Endometrial microvascular endothelial cells (primary cell): ENCODE measurements around the gene PSMA7. TPM values are rescaled to one million over a fixed set of nuclear protein-coding genes. Genes with fewer than 3 reads are reported as not detected.

Experiments
- in situ Hi-C: cut with HindIII; loops from 2 replicates; pipeline ENCODE4 v1.10.0; 2017; ENCODE audit warnings: low sequenced_read_pairs, low pct_unique_long_range_greater_than_20kb; ENCODE audit errors: inconsistent ontology term
- total RNA-seq: library from RNA; depleted of rRNA; stranded (reverse); fragments of >200 nt; gene quantifications from one replicate; pipeline ENCODE4 v1.2.3, GENCODE V29; 2015; ENCODE audit errors: inconsistent ontology term

PSMA7 gene
- total RNA-seq, 1 donor from 2014 or later: 414 TPM

- in situ Hi-C loops: no loop called here
These were observed 1.6 kb downstream of the PSMA7 start for GRCh38 chr20:62141397-62142251.

DNA sequence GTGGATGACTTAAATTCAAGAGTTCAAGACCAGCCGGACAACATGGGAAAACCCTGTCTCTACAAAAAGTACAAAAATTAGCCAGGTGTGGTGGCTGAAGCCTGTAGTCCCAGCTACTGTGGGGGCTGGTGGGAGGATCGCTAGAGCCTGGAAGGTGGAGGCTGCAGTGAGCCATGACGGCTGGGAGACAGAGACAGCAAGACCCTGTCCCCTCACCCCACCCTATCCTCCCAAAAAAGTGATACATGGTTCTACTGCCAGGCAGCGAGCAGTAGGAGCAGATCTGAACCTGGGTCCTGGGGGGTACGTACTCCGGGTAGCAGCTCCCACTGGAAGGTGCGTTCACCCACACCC, 2.2 kb downstream of the PSMA7 start:
- in situ Hi-C loops: no loop called here

GRCh38 chr20:62139636-62140035, 3.6 kb downstream of the PSMA7 start:
- in situ Hi-C loops: no loop called here

- in situ Hi-C loops: no loop called here
These were observed 4.3 kb downstream of the PSMA7 start for GRCh38 chr20:62138912-62139311.

GRCh38 chr20:62138204-62138543, 5.0 kb downstream of the PSMA7 start:
- in situ Hi-C loops: no loop called here

- in situ Hi-C loops: no loop called here
These were observed 5.6 kb downstream of the PSMA7 start for GRCh38 chr20:62137478-62138203.

GRCh38 chr20:62137092-62137384, 6.2 kb downstream of the PSMA7 start:
- in situ Hi-C loops: no loop called here

GRCh38 chr20:62136283-62137091, 6.7 kb downstream of the PSMA7 start:
- in situ Hi-C loops: no loop called here

DNA sequence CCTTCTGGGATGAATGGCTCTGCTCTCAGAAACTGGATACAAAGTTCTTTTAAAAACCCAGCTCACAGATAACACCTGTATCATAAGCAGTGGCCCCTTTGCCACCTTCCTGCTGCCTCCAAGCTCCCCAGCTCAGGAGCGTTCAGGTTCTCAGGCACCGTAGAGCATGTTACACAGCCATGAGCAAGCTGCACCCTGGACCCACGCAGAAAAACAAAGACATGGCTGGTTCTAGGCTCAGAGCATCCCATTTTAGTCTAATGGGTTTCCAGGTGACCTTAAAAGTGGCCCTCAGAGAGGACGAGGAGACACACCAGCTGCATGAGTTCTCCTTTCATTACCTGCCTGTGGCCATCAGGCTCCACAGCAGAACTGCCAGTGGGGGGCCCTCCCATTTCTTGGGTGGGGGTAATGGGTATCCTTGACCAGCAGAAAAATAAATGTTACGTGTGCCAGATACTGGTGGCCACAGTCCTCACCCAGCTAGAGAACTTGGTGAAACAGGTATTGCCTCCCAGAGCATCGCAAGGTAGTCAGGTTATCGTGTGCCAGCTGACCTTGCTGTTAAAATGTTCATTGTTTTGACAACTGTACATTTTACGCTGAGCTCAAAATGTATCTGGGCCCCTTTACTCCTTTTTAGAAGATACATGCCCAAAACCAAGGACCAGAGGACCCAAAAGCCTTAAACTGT, 7.5 kb downstream of the PSMA7 start:
- in situ Hi-C loops: no loop called here

DNA sequence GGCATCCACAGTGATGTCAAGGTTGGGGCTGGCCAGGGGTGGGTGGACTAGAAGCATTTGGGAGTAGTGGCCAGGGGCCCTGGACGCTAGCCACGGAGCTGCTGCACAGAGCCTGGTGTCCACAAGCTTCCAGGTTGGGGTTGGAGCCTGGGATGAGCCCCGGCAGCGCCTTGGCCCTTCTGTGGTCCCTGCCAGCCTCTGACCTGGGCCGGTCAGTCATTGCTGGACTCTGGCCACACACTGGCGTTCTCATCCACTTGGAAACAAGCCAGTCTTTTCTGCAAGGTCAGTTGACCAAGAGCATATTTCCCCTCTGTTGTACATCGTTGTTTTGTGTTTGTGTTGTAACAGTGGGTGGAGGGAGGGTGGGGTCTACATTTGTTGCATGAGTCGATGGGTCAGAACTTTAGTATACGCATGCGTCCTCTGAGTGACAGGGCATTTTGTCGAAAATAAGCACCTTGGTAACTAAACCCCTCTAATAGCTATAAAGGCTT, 8.4 kb downstream of the PSMA7 start:
- in situ Hi-C loops: no loop called here

- in situ Hi-C loops: no loop called here
These were observed 9.3 kb downstream of the PSMA7 start for GRCh38 chr20:62133864-62134263.

DNA sequence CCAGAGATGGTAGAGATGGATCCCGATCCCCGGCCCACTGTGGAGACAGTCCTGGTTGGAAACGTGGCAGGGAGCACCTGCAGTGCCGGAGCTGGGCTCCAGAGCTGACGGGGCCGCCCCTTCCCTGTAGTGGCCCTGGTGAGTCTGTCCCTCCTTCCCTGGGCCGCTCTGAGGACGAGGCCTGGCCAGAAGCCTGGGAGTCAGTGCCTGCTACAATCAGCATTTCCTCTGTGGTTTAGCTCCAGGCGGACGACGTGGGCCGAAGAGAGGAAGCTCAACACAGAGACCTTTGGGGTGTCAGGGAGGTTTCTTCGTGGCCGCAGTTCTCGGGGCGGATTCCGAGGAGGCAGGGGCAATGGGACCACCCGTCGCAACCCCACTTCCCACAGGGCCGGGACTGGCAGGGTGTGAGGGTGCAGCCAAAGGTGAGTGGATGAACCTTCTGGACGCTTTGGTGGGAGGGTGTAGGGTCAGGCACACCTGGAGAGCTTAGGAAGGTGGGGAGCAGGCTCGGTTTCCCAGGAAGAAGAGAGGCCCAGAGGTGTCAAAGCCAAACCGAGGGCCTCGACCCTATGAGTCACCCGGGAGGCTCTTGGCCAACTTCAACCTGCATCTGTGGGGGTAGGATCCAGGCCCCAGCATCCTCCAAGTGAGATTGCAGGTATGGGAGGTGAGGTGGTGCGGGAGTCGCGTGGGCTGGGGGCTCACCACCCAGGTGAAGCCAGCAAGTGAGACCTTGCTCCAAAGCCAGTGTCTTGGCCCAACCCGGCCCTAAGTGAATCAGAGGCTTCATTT, 9.9 kb downstream of the PSMA7 start:
- in situ Hi-C loops: no loop called here

- in situ Hi-C loops: no loop called here
These were observed 10.8 kb downstream of the PSMA7 start for GRCh38 chr20:62132421-62132820.

- in situ Hi-C loops: no loop called here
These were observed 11.5 kb downstream of the PSMA7 start for GRCh38 chr20:62131560-62132320.

DNA sequence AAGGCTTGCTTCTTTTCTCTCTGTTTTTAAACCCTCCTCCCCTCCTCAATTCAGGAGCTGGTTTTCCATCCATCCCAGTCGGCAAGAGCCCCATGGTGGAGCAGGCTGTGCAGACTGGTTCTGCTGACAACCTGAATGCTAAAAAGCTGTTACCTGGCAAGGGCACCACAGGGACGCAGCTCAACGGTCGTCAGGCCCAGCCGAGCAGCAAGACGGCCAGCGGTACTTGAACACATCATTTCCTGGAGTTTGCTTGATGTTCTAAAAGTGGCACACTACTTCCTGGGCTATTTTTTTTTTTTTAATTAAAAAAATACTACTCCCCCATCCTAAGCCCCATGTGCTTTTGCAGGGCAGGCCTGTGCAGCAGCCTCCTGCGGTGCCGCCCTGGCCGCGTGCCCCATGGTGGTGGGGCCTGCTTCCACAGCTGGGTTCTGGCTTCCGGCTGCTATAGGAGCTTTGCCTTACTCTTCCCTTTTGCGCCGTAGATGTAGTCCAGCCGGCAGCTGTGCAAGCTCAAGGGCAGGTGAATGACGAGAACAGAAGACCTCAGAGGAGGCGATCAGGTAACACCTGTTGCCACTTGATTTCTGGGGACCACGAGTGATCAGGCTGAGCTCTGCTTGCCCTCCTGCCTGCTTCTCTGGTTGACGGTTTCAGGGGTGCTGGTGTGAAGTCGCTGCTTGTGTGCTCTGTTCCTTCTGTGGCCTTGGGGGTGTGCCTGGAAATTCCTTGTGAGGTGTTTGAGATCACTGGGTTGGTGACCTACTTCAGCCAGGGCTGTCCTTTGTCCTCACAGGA, 13.3 kb downstream of the PSMA7 start:
- in situ Hi-C loops: no loop called here

- in situ Hi-C loops: no loop called here
These were observed 14.7 kb downstream of the PSMA7 start for GRCh38 chr20:62128502-62128901.

GRCh38 chr20:62127799-62128198, 15.4 kb downstream of the PSMA7 start:
- in situ Hi-C loops: no loop called here
